ENCODE data around the gene APOLD1.
A peak's percentile ranks its signal among the peaks of the same experiment; 100 is the strongest.
"Not testable (repeated sequence)": the region's sequence is repeated elsewhere in the genome, so short reads cannot be mapped to it uniquely, and the experiment has no call there.

Gene APOLD1

GRCh38 chr12:12792421-12792820 lies 7.0 kb downstream of the APOLD1 start:
- no peak for DNase-seq (ENCODE audit: insufficient read length, low spot score)
- no peak for FAIRE-seq
- TF ChIP-seq POLR2A (IDR thresholded peaks at IDR 0.05; ENCODE audit: low read depth, low read length), result no peak

GRCh38 chr12:12794686-12795085 lies 9.2 kb downstream of the APOLD1 start:
- DNase-seq (ENCODE audit: insufficient read length, low spot score) (no peak), FAIRE-seq (no peak)
- no peak for TF ChIP-seq POLR2A (IDR thresholded peaks at IDR 0.05; ENCODE audit: low read depth, low read length)

DNA sequence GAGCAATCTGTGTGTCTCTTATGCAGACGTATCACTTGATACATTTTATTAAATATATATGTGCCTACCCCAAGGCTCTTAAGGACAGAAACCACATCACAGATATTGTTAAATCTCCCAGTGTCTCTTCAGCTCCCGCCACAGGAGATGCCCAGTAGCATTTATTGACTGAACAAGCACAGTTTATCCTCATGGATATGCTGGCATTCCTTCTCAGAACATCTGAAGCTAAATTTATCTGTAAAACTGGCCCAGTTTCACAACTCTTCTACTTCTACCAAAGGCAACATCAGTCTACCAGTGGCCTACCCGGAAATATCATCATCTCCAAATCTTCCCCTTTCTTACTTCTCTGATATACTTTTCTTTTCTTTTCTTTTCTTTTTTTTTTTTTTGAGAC lies 10.7 kb downstream of the APOLD1 start:
- no peak for DNase-seq (ENCODE audit: insufficient read length, low spot score)
- no peak for TF ChIP-seq POLR2A (IDR thresholded peaks at IDR 0.05; ENCODE audit: low read depth, low read length)
- no peak for FAIRE-seq

DNA sequence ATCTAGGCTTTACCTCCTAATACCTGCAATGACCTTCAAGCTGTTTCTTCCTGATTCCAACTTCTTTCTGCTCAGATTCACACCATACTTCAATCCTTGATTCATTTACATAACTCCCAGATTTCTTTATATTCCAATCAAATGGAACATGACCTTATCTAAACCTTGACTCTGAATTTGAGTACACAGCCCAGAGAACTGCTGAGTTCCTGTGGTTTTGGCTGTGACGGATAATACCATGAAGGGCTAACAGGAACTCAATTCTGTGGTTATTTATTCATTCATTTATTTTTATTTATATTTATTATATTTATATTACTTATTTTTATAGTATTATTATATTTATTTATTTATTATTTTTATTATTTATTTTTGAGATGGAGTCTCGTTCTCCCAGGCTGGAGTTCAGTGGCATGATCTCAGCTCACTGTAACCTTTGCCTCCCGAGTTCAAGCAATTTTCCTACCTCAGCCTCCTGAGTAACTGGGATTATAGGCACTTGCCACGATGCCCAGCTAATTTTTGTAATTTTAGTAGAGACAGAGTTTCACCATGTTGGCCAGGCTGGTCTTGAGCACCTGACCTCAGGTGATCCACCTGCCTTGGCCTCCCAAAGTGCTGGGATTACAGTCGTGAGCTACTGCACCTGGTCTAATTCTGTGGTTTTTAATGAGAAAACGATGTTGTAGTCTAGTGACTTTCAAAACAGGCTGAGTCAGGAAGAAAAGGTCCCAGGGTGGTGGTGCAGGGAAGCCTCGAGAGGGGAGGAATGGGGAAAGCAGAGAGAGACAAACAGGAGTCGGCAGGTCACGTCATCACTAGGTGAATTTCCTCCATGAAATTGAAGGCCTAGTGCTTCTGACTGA lies 11.7 kb downstream of the APOLD1 start:
- no peak for FAIRE-seq
- TF ChIP-seq POLR2A (IDR thresholded peaks at IDR 0.05; ENCODE audit: low read depth, low read length), result no peak
- no peak for DNase-seq (ENCODE audit: insufficient read length, low spot score)

GRCh38 chr12:12797794-12798152 lies 12.3 kb downstream of the APOLD1 start:
- no peak for TF ChIP-seq POLR2A (IDR thresholded peaks at IDR 0.05; ENCODE audit: low read depth, low read length)
- DNase-seq (ENCODE audit: insufficient read length, low spot score) (no peak), FAIRE-seq (no peak)

- no peak for TF ChIP-seq POLR2A (IDR thresholded peaks at IDR 0.05; ENCODE audit: low read depth, low read length)
- FAIRE-seq (no peak), DNase-seq (ENCODE audit: insufficient read length, low spot score) (no peak)
These were observed 13.0 kb downstream of the APOLD1 start for GRCh38 chr12:12798480-12798879.

DNA sequence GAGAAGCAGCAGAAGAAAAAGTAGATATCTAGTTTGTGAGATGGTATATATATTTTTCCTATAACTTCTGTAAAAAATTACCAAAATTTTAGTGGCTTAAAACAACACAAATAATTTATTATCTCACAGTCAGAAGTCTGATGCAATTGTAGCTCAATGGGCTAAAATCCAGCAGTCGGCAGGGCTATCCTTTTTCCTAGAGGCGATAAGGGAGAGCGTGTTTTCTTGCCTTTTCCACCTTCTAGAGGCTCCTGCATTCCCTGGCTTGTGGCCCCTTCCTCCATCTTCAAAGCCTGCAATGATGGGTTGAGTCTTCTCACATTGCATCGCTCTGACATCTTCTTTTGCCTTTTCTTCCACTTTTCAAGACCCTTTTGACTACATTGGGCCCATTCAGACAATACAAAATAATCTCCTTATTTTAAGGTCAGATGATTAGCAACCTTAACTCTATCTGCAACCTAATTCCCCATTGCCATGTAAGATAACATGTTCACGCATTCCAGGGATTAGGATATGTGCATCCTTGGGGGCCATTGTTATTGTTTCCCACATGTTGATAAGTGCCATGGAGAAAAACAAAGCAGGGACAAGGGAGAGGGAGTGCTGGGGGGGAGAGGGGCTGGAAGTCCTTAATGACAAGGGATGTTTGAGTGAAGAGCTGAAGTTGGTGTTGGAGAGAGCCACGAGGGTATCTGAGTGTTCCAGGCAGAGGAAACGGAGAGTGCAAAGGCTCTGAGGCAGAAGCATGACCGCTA lies 13.9 kb downstream of the APOLD1 start:
- DNase-seq (ENCODE audit: insufficient read length, low spot score) (no peak), FAIRE-seq (no peak)
- TF ChIP-seq POLR2A (IDR thresholded peaks at IDR 0.05; ENCODE audit: low read depth, low read length), result no peak

GRCh38 chr12:12800406-12801180 lies 15.1 kb downstream of the APOLD1 start:
- FAIRE-seq, result no peak
- DNase-seq (ENCODE audit: insufficient read length, low spot score), result no peak
- no peak for TF ChIP-seq POLR2A (IDR thresholded peaks at IDR 0.05; ENCODE audit: low read depth, low read length)

DNA sequence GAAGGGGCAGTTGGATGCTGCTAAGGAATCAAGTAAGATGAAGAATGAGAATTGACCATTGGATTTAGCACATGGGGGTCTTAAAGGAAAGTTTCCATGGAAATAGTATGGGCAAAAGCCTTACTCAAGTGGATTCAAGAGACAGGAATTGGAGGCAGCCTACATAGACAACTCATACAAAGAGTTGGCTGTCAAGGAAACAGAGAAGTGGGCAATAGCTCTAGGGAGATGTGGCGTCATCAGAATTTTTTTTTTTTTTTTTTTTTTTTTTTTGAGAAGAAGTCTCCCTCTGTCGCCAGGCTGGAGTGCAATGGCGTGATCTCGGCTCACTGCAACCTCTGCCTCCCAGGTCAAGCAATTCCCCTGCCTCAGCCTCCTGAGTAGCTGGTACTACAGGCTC lies 16.2 kb downstream of the APOLD1 start:
- DNase-seq (ENCODE audit: insufficient read length, low spot score); FAIRE-seq: not testable (repeated sequence)

- DNase-seq (ENCODE audit: insufficient read length, low spot score), result peak; percentile 91
- peak; percentile 98 for FAIRE-seq
- no peak for TF ChIP-seq POLR2A (IDR thresholded peaks at IDR 0.05; ENCODE audit: low read depth, low read length)
These were observed 17.7 kb downstream of the APOLD1 start for GRCh38 chr12:12803186-12803585.

DNA sequence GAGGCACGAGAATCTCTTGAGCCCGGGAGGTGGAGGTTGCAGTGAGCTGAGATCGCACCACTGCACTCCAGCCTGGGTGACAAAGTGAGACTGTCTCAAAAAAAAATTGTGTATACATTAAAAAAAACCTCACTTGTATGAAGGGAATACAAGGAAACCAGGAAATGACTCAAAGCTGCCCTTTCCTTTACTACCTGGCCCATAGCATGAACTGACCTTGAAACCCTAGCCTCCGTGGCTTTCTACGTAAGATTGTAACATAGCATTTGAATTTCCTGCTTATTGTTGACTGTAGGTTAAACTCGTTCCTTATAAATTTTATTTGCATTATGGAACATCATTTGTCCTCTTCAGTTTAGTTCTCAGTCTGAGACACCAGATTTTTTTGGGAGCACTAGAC lies 18.6 kb downstream of the APOLD1 start:
- TF ChIP-seq POLR2A (IDR thresholded peaks at IDR 0.05; ENCODE audit: low read depth, low read length), result no peak
- no peak for FAIRE-seq
- DNase-seq (ENCODE audit: insufficient read length, low spot score), result no peak

DNA sequence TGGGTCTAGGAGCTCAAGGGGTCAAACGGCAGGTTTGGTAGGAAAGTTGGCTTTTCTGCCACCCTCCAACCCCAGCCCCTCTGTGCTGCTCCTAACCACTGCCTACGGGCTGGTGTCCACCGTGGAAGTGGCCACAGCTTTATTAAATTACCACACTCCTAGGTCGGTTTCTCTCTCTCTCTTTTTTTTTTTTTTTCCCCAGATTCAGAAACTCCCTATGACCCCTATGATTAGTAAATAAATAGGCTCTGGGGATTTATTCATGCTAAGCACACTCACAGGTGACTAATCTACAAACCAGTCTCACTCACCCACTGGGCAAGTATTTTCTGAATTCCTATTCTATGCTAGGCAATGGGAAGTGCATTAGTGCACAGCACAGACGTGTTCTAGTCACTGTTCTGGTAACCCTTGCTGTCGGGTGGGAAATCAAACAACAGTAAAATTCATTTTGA lies 19.0 kb downstream of the APOLD1 start:
- FAIRE-seq (peak; percentile 43), DNase-seq (ENCODE audit: insufficient read length, low spot score) (peak; percentile 45)

DNA sequence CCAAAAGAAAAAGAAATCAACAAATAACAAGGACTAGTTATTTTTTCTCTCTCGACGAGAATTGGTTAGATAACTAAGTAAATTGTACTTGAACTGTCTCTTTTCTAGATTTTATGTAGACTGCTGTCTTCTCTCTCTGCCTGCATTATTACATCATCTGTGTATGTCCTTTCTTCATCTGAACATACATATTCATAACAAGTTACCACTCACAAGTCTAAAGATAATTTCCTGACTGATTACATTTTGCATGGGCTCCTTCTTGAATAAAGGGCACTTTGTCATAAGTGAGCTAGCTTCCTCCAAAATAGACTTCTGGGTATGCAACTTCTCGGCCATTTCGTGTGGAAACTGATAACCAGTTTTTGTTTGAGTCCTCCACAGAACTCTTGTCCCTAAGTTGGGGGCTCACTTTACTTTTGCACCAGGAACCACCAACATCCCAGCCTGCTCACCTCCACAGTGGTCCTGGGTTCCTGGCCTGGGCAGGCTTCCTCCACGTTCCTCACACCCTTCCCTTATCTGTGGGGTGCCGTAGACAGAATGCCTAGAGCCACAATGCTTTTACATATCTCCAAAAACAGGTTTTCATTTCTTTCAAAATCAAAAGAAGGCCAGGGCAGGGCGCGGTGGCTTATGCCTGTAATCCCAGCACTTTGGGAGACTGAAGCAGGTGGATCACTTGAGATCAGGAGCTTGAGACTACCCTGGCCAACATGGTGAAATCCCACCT lies 21.5 kb downstream of the APOLD1 start:
- no peak for TF ChIP-seq POLR2A (IDR thresholded peaks at IDR 0.05; ENCODE audit: low read depth, low read length)
- DNase-seq (ENCODE audit: insufficient read length, low spot score) (no peak), FAIRE-seq (no peak)

More for the DNA sequence above, 19.0 kb downstream of the APOLD1 start:
- TF ChIP-seq POLR2A (IDR thresholded peaks at IDR 0.05; ENCODE audit: low read depth, low read length), result no peak

DNA sequence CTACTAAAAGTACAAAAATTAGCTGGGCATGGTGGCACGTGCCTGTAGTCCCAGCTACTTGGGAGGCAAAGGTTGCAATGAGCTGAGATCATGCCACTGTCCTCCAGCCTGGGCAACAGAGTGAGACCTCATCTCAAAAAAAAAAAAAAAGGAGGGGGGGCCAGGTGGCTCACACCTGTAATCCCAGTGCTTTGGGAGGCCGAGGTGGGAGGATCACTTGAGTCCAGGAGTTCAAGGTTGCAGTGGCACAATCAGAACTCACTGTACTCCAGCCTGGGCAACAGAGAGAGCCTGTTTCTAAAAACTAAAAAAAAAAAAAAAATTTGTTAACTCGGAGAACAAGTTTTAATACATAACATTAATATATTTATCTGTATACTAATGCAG lies 22.1 kb downstream of the APOLD1 start:
- DNase-seq (ENCODE audit: insufficient read length, low spot score); FAIRE-seq: not testable (repeated sequence)

Data from H54 (cell line).